ENCODE results near the gene GDPGP1.

The GDPGP1 gene

DNA sequence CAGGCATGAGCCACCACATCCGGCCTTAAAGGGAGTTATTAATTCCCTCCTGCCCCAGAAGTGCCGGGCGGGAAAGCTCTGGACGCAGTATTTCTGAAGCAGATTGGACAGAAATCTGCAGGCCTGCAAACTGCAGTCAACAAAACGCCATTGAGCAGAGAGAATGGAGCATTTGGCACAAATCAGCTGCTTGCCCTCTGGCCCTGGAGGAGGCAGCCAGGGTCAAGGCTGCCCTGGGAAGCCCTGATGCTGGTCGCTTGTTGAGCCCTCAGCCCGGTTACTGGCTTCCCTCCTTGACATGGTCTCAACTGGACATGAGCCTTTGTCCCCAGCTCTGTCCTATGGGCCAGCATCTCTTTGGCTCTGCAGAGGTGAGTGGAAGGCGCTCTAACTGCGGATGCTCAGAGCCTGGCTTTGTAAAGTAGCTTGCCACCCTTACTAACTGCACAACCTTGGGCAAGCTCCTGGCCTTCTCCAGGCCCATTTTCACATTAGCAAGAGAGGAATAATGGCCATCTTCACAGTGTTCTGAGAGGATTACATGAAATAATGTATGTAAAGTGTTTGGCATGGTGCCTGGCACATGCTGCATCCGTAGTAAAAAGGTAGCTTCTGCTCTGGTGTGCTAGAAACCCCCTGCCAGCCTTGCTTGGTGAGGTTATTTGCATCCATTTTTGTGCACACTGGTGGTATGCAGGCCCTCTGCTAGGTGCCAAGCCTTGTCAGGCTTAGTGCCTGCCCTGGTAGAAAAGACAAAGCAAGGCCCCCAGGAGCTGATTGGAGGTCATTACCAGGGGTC lies 28.8 kb upstream of the GDPGP1 start:
- in situ Hi-C loops (cut with MboI; ENCODE audit: low sequenced_read_pairs, unreplicated experiment) = no loop called here
- no peak for DNase-seq (ENCODE audit: low spot score)
- TF ChIP-seq, protein P1, sequence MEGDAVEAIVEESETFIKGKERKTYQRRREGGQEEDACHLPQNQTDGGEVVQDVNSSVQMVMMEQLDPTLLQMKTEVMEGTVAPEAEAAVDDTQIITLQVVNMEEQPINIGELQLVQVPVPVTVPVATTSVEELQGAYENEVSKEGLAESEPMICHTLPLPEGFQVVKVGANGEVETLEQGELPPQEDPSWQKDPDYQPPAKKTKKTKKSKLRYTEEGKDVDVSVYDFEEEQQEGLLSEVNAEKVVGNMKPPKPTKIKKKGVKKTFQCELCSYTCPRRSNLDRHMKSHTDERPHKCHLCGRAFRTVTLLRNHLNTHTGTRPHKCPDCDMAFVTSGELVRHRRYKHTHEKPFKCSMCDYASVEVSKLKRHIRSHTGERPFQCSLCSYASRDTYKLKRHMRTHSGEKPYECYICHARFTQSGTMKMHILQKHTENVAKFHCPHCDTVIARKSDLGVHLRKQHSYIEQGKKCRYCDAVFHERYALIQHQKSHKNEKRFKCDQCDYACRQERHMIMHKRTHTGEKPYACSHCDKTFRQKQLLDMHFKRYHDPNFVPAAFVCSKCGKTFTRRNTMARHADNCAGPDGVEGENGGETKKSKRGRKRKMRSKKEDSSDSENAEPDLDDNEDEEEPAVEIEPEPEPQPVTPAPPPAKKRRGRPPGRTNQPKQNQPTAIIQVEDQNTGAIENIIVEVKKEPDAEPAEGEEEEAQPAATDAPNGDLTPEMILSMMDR (IDR thresholded peaks at IDR 0.05; ENCODE audit: borderline replicate concordance, control extremely low read depth, extremely low read depth, insufficient read depth, missing control alignments) = no peak

GRCh38 chr15:90205886-90206285 lies 28.1 kb upstream of the GDPGP1 start:
- in situ Hi-C loops (cut with MboI; ENCODE audit: low sequenced_read_pairs, unreplicated experiment) = no loop called here
- DNase-seq (ENCODE audit: low spot score) = no peak
- TF ChIP-seq, protein P1 (IDR thresholded peaks at IDR 0.05; ENCODE audit: borderline replicate concordance, control extremely low read depth, extremely low read depth, insufficient read depth, missing control alignments) = no peak

DNA sequence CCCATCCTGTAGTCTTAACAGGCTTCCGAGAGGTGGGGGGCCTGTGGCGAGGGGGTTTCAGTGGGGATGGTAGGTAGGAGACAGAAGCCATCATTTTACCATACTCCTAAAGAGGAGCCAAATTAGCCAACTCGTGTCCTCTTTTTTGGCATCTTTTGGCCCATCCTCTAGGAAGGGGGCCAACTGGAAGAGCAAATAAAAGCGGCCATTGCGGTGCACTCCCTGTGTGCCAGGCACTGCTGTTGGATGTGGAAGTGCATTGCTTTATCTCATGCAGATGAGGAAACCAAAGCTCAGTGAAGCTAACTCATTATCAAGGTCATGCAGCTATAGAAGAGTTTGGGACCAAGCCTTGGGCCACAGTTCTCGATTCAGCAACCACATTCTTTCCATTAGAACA lies 26.8 kb upstream of the GDPGP1 start:
- DNase-seq (ENCODE audit: low spot score) = no peak
- TF ChIP-seq, protein P1 (IDR thresholded peaks at IDR 0.05; ENCODE audit: borderline replicate concordance, control extremely low read depth, extremely low read depth, insufficient read depth, missing control alignments) = no peak
- in situ Hi-C loops (cut with MboI; ENCODE audit: low sequenced_read_pairs, unreplicated experiment) = no loop called here

DNA sequence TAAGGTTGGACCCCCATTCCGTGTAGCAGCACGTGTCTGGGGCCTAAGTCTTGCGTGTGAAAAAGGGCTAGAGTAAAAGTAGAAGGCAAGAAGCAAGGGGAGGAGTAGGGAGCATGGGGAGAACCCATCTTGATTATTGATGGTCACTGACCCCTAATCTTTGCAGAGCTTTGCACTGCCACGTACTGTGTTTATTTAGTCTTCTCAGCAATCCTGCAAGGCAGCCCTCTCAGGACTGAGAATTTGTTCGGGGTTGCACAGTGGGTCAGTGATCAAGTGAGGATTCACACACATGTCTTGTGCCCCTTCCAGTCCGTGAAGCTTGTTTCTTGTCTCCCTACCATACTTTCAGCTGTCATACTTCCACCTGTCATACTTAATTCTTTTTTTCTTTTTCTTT lies 25.7 kb upstream of the GDPGP1 start:
- TF ChIP-seq, protein P1 (IDR thresholded peaks at IDR 0.05; ENCODE audit: borderline replicate concordance, control extremely low read depth, extremely low read depth, insufficient read depth, missing control alignments) = no peak
- DNase-seq (ENCODE audit: low spot score) = no peak
- in situ Hi-C loops (cut with MboI; ENCODE audit: low sequenced_read_pairs, unreplicated experiment) = no loop called here

DNA sequence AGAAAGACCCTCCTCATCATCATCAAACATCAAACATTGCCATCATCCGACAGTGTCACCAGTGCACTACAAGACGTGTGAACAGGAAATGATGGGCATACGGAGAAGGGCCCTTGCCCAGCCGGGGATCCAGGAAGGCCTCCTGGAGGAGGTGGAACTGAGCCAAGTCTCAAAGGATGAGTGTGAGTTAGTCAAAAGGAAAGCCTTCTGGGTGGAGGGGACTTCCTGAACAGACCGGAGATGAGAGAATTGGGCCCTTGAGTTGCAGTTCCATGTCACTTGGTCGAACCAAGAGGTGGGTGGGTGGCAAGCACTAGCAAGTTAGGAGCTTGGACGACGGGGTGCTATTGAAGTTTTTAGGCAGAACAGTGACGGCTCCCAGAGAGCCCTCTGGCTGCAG lies 24.4 kb upstream of the GDPGP1 start:
- in situ Hi-C loops (cut with MboI; ENCODE audit: low sequenced_read_pairs, unreplicated experiment) = no loop called here
- TF ChIP-seq, protein P1 (IDR thresholded peaks at IDR 0.05; ENCODE audit: borderline replicate concordance, control extremely low read depth, extremely low read depth, insufficient read depth, missing control alignments) = no peak
- peak; percentile 81 for DNase-seq (ENCODE audit: low spot score)

DNA sequence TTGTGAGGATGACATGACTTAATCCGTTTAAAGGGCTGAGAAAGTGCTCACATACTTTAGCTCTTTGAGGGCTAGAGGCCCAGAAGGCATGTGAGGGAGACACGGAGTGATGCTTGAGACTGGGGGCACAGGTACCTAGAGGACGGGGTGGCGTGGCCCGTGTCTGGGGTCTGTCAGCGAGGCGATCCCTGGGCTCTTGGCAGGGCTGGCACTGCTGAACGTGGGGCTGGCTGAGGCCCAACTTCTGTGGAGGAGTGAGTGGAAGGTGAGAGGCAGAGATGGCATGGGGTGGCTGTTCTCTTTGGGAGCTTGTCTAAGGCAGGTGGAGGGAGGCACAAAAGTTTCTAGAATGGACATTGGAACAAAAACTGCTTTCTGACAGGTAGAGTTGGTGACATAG lies 23.4 kb upstream of the GDPGP1 start:
- DNase-seq (ENCODE audit: low spot score) = no peak
- TF ChIP-seq, protein P1 (IDR thresholded peaks at IDR 0.05; ENCODE audit: borderline replicate concordance, control extremely low read depth, extremely low read depth, insufficient read depth, missing control alignments) = no peak
- in situ Hi-C loops (cut with MboI; ENCODE audit: low sequenced_read_pairs, unreplicated experiment) = no loop called here

All from GM13976 (cell line).